Measurements from ENCODE around the gene IQGAP1. TPM values are rescaled to one million over a fixed set of nuclear protein-coding genes. Genes with fewer than 3 reads are reported as not detected.

IQGAP1 gene
- total RNA-seq, 1 experiment from 2014 or later = 72.4 TPM

GRCh38 chr15:90412356-90413194, 24.5 kb downstream of the IQGAP1 start:
- Histone ChIP-seq H3K27ac (ENCODE audit: insufficient read length, low read depth, low read length) (peak overlapping the region; percentile 95), H2BK15ac (ENCODE audit: low read depth, low read length) (no peak overlapping the region), H3K14ac (ENCODE audit: insufficient read depth, low read length) (0 out of 2 replicates have a peak overlapping the region, but pooled peaks have one; percentile 32), H3K9me3 (ENCODE audit: control insufficient read depth, low read depth, low read length) (no peaks in the 10 kb centered on the region), H2BK12ac (ENCODE audit: insufficient read length, low read depth, low read length) (peak overlapping the region; percentile 75), H3K79me2 (ENCODE audit: insufficient read depth, low read length) (peaks cover 4% of the 10 kb centered on the region; the same call in 1 of the 2 replicates), H2AFZ (ENCODE audit: low read length) (no peak overlapping the region), H3K18ac (ENCODE audit: insufficient read length, low read depth, low read length) (peak overlapping the region; percentile 45), H4K20me1 (ENCODE audit: control insufficient read depth, insufficient read depth, insufficient read length) (no peaks in the 10 kb centered on the region), H2BK20ac (ENCODE audit: low read depth, low read length, poor library complexity, severe bottlenecking) (no peak overlapping the region), H3K79me1 (ENCODE audit: insufficient read depth, low read depth, low read length, poor library complexity, severe bottlenecking) (peaks cover 8% of the 10 kb centered on the region), H3K4me2 (ENCODE audit: insufficient read depth, insufficient read length, low read length) (peak overlapping the region; percentile 72), H2BK120ac (ENCODE audit: low read depth, low read length, poor library complexity, severe bottlenecking) (no peak overlapping the region), H4K8ac (replicated peaks; ENCODE audit: insufficient read length, low read depth, low read length) (no peak overlapping the region), H3K23ac (ENCODE audit: insufficient read length, low read depth, low read length) (no peak overlapping the region), H3K4ac (ENCODE audit: low read depth, low read length) (no peak overlapping the region), H4K91ac (ENCODE audit: insufficient read length, low read depth, low read length) (peak overlapping the region; percentile 36), H3K4me1 (ENCODE audit: insufficient read depth, low read length) (peaks cover 17% of the 10 kb centered on the region), H2BK5ac (ENCODE audit: insufficient read length, low read length) (peak overlapping the region; percentile 89), H3K56ac (ENCODE audit: insufficient read length, low read depth, low read length) (no peak overlapping the region), H3K27me3 (ENCODE audit: insufficient read depth, low read length) (no peaks in the 10 kb centered on the region), H3T11ph (ENCODE audit: low read length) (no peak overlapping the region), H2AK5ac (ENCODE audit: insufficient read length, low read length) (peak overlapping the region; percentile 88), H4K5ac (ENCODE audit: insufficient read length, low read depth, low read length) (no peak overlapping the region), H3K9ac (ENCODE audit: extremely low read depth, insufficient read length, low read length) (no peak overlapping the region), H3K23me2 (ENCODE audit: insufficient read length, low read depth, low read length, poor library complexity, severe bottlenecking) (no peaks in the 10 kb centered on the region)
- H3K27me3 Mint-ChIP-seq (ENCODE audit: low read depth) = no peaks in the 10 kb centered on the region
- peak overlapping the region; percentile 9 to 33; a peak in 1 of 5 replicates for H3K4me3 Mint-ChIP-seq
- H3K36me3 Mint-ChIP-seq (ENCODE audit: insufficient read depth in 1 of 3, low read depth in 3 of 3) = peaks cover 9 to 19% (median 18%) of the 10 kb centered on the region in 3 experiments
- H3K9me3 Mint-ChIP-seq = peaks cover 6 to 9% of the 10 kb centered on the region in 2 experiments; a peak in 4 of 5 replicates
- DNase-seq = peak; percentile 60
- no peak for TF ChIP-seq CTCF (conservative IDR thresholded peaks at IDR 0.05)
- H3K4me1 Mint-ChIP-seq = peaks cover 51 to 52% of the 10 kb centered on the region in 2 experiments
- peak overlapping the region; percentile 58 to 99 (median 98) for H3K27ac Mint-ChIP-seq
- no CpG with 5 or more reads among the region's 3 CpGs for WGBS (ENCODE audit: extremely low coverage, insufficient read length, low lambda C conversion rate)

All from H9 (cell line).